ENCODE data around the gene MAD1L1. TPM values are rescaled to one million over a fixed set of nuclear protein-coding genes. Genes with fewer than 3 reads are reported as not detected.

MAD1L1 gene
- total RNA-seq, 1 experiment from 2014 or later = 38.5 TPM

GRCh38 chr7:2152646-2153045, 80.1 kb downstream of the MAD1L1 start:
- POLR2A ChIA-PET = no interaction called here
- H3K9ac ChIP-seq (ENCODE audit: low read length) = no peak overlapping the region
- H3K4me1 ChIP-seq (ENCODE audit: control insufficient read depth in 1 of 2, insufficient read depth in 2 of 2, low read length in 2 of 2) = peaks cover 0 to 4% of the 10 kb centered on the region in 2 experiments; a peak in 1 of 4 replicates
- no peaks in the 10 kb centered on the region for H3K79me2 ChIP-seq (ENCODE audit: insufficient read depth, low read length)
- BruUV-seq (replicated peaks) = no TSS peak
- intact Hi-C loops (cut with micrococcal nuclease) = no loop called here
- CTCF ChIA-PET = no interaction called here
- H3K4me2 ChIP-seq (ENCODE audit: low read length) = no peak overlapping the region
- H3K27ac ChIP-seq (ENCODE audit: low read depth, low read length) = no peak overlapping the region
- RAD21 ChIA-PET (ENCODE audit: low non-redundant PET in 1 of 2, low total read pairs in 2 of 2, uncharacterized antibody in 2 of 2, unreplicated experiment in 2 of 2) = no interaction called here
- H4K20me1 ChIP-seq (ENCODE audit: insufficient read depth) = no peaks in the 10 kb centered on the region
- TF ChIP-seq MAX (IDR thresholded peaks at IDR 0.05) = no peak
- no peak for TF ChIP-seq ZNF274 (IDR thresholded peaks at IDR 0.05; ENCODE audit: low read depth, low read length)
- no peak for TF ChIP-seq EZH2 (IDR thresholded peaks at IDR 0.05)
- TF ChIP-seq CTCF (IDR thresholded peaks at IDR 0.05 in 2 of 3, conservative IDR thresholded peaks at IDR 0.05 in 1 of 3; ENCODE audit: borderline replicate concordance in 1 of 3, insufficient read depth in 1 of 3, low read depth in 2 of 3, low read length in 2 of 3) = no peak
- no peak for TF ChIP-seq FOSL1 (IDR thresholded peaks at IDR 0.05; ENCODE audit: low read depth)
- no peak for TF ChIP-seq ZFX (IDR thresholded peaks at IDR 0.05)
- no peak for DNase-seq (ENCODE audit: low read depth, low spot score)
- H3K36me3 ChIP-seq (ENCODE audit: control insufficient read depth in 1 of 2, insufficient read depth in 2 of 2, low read length in 2 of 2) = no peaks in the 10 kb centered on the region
- no peak overlapping the region for H2AFZ ChIP-seq (ENCODE audit: low read depth, low read length, poor library complexity, severe bottlenecking)
- H3K9me3 ChIP-seq (ENCODE audit: control insufficient read depth in 1 of 2, insufficient read depth in 1 of 2, low read depth in 1 of 2, low read length in 2 of 2) = no peaks in the 10 kb centered on the region
- no peaks in the 10 kb centered on the region for H3K27me3 ChIP-seq (ENCODE audit: insufficient read depth, low read length)
- ATAC-seq = no peak
- no peak overlapping the region for H3K4me3 ChIP-seq (replicated peaks in 1 of 2; ENCODE audit: low read depth in 1 of 2, low read length in 2 of 2)
- no peaks in the 10 kb centered on the region for H3K9me2 ChIP-seq (ENCODE audit: insufficient read depth)

GRCh38 chr7:2151801-2152612, 80.7 kb downstream of the MAD1L1 start:
- Histone ChIP-seq H3K4me3 (replicated peaks in 1 of 2; ENCODE audit: low read depth in 1 of 2, low read length in 2 of 2) (no peak overlapping the region), H3K9me3 (ENCODE audit: control insufficient read depth in 1 of 2, insufficient read depth in 1 of 2, low read depth in 1 of 2, low read length in 2 of 2) (no peaks in the 10 kb centered on the region), H3K9me2 (ENCODE audit: insufficient read depth) (no peaks in the 10 kb centered on the region), H3K79me2 (ENCODE audit: insufficient read depth, low read length) (no peaks in the 10 kb centered on the region), H3K4me2 (ENCODE audit: low read length) (no peak overlapping the region), H3K27me3 (ENCODE audit: insufficient read depth, low read length) (no peaks in the 10 kb centered on the region), H3K27ac (ENCODE audit: low read depth, low read length) (no peak overlapping the region), H3K9ac (ENCODE audit: low read length) (no peak overlapping the region), H3K36me3 (ENCODE audit: control insufficient read depth in 1 of 2, insufficient read depth in 2 of 2, low read length in 2 of 2) (no peaks in the 10 kb centered on the region), H2AFZ (ENCODE audit: low read depth, low read length, poor library complexity, severe bottlenecking) (no peak overlapping the region), H3K4me1 (ENCODE audit: control insufficient read depth in 1 of 2, insufficient read depth in 2 of 2, low read length in 2 of 2) (peaks cover 0 to under 1% of the 10 kb centered on the region in 2 experiments; a peak in 1 of 4 replicates), H4K20me1 (ENCODE audit: insufficient read depth) (no peaks in the 10 kb centered on the region)
- BruUV-seq (replicated peaks) = no TSS peak
- CTCF ChIA-PET = no interaction called here
- RAD21 ChIA-PET (ENCODE audit: low non-redundant PET in 1 of 2, low total read pairs in 2 of 2, uncharacterized antibody in 2 of 2, unreplicated experiment in 2 of 2) = no interaction called here
- intact Hi-C loops (cut with micrococcal nuclease) = no loop called here
- ATAC-seq = no peak
- POLR2A ChIA-PET = no interaction called here
- no peak for DNase-seq (ENCODE audit: low read depth, low spot score)
- TF ChIP-seq ELF1 (IDR thresholded peaks at IDR 0.05; ENCODE audit: borderline replicate concordance, low read depth) (no peak), FOSL1 (IDR thresholded peaks at IDR 0.05; ENCODE audit: low read depth) (no peak), EZH2 (IDR thresholded peaks at IDR 0.05) (no peak), SP1 (IDR thresholded peaks at IDR 0.05; ENCODE audit: low read depth) (no peak), SIN3A (IDR thresholded peaks at IDR 0.05; ENCODE audit: low read depth) (no peak), ATF3 (IDR thresholded peaks at IDR 0.05) (no peak), CBX3 (IDR thresholded peaks at IDR 0.05; ENCODE audit: low read depth) (no peak), EZH2phosphoT487 (IDR thresholded peaks at IDR 0.05; ENCODE audit: borderline replicate concordance) (no peak), ZBTB33 (IDR thresholded peaks at IDR 0.05; ENCODE audit: extremely low read depth, insufficient replicate concordance, low read length) (no peak), CEBPB (IDR thresholded peaks at IDR 0.05; ENCODE audit: low read depth) (no peak), ZFX (IDR thresholded peaks at IDR 0.05) (no peak), MAX (IDR thresholded peaks at IDR 0.05) (no peak)
